HL-60/S4 treated with retinoic acid at 250 ng/mL for 4 days and 3 days (cell line): Measurements from ENCODE around the gene WNT3A.

Experiments used
- in situ Hi-C: fragments of 300-500 bp; cut with MboI; formaldehyde crosslinking; loops from 2 replicates; pipeline ENCODE4 v1.7.0; 2022; ENCODE audit warnings: low sequenced_read_pairs

The WNT3A gene

GRCh38 chr1:228045871-228046270 lies 39.1 kb downstream of the WNT3A start:
- in situ Hi-C loops: no loop called here

DNA sequence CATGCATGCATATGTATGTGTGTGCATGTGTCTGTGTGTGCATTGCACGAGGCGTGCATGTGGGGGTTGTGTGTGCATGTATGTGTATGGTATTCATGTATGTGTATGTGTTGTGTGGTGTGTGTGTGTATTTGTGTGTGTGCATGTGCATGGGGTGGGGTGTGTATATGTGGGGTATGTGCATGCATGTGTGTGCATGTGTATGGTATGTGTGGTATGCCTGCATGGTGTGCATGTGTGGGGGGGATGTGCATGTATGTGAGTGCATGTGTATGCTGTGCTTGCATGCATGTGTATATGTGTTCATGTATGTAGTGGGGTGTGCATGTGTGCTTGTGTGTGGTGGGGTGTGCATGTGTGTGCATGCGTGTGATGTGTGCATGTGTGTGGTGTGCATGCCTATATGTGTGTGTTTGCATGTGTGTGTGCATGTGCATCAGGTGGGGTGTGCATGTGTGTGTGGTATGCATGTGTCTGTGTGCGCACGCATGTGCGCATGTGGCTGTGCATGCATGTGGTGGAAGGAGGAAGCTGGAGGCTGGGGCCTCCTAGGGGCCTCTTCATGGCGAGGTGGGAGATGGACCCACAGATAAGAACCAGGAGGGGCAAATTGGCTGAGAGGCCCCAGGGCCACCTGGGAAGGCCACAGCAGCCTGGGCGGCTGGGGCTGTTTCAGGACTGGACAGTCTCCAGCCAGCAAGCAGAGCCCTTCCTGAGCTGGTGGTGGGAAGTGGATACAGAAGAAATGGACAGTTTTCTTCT lies 39.8 kb downstream of the WNT3A start:
- in situ Hi-C loops: no loop called here

DNA sequence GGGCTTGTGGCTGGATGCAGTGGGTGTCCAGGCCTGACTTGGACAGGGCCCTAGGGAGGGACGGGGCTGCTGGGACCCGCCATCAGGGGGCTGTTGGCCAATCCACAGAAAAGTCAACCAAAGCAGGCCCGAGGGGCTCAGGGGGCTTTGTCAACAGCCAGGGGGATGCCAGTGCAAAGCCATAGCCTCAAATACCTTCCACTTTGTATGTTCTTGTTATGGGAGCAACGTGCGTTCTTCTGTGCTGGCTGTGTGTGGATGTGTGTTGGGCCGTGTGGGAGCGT lies 40.3 kb downstream of the WNT3A start:
- in situ Hi-C loops: no loop called here

DNA sequence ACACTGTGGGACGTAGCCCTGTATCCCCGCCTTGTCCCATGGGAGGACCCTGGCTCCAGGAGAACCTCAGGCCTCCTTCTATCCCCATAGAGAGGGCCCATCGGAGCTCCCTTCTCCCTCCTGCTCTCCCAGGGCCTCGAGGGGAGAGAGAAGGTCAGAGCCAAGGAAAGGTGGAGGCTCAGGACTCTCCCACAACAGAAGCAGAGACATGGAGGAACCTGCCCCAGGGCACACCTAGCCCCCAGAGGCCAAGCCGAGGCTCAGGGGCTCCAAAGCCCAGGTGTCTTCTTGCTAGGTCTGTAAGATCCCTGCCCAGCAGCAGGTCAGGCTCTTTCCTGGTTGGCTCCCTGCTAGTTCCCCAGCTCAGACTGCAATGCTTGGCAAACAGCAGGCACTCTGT lies 41.3 kb downstream of the WNT3A start:
- in situ Hi-C loops: no loop called here

GRCh38 chr1:228048659-228049298 lies 42.0 kb downstream of the WNT3A start:
- in situ Hi-C loops: no loop called here

DNA sequence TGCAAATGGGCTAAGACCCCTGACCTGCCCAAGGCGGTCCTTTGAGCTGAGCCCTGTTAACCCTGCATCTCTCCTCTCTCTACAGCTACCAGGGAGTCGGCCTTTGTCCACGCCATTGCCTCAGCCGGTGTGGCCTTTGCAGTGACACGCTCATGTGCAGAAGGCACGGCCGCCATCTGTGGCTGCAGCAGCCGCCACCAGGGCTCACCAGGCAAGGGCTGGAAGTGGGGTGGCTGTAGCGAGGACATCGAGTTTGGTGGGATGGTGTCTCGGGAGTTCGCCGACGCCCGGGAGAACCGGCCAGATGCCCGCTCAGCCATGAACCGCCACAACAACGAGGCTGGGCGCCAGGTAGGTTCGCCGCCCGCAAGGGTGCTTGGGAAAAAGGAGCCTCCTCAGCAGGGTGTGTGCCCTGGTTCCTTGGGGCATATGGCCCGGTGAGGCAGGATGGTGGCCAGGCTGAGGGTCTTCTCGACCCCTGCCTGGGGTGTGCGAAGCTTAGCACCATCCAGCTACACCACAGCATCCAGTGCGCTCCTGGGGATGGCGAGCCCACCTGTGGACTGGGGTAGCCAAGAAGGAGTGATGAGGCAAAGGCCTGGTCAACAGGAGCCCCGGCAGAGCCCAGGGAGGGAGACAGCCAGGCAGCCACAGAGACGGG lies 43.9 kb downstream of the WNT3A start:
- in situ Hi-C loops: no loop called here

DNA sequence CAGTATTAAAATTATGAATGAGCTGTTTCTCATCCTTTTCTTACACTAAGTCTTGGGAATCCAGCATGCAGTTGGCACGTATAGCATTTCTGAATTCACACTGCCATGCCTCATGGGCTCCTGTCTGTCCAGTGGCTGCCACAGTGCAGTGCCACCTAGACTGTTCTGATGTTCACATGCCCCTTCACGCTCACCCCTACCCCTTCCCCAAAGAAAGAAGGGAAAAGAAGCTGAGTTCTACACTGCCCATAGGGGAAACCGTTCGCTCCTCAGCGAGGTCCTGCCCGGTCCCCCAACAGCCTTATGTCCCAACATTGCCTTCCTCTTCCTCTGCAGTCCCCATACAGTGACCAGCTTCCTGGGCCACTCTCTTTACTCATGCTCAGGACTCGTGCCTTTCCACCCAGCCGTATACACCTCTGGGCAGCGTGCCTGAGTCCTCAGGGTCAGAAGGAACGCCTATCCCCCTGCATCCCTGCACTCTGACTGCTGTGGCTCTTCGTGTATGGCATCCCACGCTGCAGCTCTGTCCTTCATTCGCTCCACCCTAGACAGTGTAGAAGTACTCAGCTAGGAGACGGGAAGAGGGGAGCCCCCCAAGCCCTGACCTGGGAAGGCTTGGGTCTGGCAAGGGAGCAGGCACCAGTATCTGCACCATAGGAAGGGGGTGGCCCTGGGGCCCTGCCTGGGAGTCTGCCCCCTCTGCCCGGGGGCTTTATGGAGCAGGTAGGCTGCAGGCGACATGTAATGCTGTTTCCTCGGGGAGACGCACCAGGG lies 51.6 kb downstream of the WNT3A start:
- in situ Hi-C loops: no loop called here

DNA sequence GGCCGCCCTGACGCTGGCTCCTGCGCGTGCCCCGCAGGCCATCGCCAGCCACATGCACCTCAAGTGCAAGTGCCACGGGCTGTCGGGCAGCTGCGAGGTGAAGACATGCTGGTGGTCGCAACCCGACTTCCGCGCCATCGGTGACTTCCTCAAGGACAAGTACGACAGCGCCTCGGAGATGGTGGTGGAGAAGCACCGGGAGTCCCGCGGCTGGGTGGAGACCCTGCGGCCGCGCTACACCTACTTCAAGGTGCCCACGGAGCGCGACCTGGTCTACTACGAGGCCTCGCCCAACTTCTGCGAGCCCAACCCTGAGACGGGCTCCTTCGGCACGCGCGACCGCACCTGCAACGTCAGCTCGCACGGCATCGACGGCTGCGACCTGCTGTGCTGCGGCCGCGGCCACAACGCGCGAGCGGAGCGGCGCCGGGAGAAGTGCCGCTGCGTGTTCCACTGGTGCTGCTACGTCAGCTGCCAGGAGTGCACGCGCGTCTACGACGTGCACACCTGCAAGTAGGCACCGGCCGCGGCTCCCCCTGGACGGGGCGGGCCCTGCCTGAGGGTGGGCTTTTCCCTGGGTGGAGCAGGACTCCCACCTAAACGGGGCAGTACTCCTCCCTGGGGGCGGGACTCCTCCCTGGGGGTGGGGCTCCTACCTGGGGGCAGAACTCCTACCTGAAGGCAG lies 52.3 kb downstream of the WNT3A start:
- in situ Hi-C loops: no loop called here

GRCh38 chr1:228059634-228060457 lies 53.0 kb downstream of the WNT3A start:
- in situ Hi-C loops: no loop called here

DNA sequence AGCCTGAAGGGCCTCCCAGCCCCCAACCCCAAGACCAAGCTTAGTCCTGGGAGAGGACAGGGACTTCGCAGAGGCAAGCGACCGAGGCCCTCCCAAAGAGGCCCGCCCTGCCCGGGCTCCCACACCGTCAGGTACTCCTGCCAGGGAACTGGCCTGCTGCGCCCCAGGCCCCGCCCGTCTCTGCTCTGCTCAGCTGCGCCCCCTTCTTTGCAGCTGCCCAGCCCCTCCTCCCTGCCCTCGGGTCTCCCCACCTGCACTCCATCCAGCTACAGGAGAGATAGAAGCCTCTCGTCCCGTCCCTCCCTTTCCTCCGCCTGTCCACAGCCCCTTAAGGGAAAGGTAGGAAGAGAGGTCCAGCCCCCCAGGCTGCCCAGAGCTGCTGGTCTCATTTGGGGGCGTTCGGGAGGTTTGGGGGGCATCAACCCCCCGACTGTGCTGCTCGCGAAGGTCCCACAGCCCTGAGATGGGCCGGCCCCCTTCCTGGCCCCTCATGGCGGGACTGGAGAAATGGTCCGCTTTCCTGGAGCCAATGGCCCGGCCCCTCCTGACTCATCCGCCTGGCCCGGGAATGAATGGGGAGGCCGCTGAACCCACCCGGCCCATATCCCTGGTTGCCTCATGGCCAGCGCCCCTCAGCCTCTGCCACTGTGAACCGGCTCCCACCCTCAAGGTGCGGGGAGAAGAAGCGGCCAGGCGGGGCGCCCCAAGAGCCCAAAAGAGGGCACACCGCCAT lies 53.8 kb downstream of the WNT3A start:
- in situ Hi-C loops: no loop called here

GRCh38 chr1:228061411-228062084 lies 54.8 kb downstream of the WNT3A start:
- in situ Hi-C loops: no loop called here

DNA sequence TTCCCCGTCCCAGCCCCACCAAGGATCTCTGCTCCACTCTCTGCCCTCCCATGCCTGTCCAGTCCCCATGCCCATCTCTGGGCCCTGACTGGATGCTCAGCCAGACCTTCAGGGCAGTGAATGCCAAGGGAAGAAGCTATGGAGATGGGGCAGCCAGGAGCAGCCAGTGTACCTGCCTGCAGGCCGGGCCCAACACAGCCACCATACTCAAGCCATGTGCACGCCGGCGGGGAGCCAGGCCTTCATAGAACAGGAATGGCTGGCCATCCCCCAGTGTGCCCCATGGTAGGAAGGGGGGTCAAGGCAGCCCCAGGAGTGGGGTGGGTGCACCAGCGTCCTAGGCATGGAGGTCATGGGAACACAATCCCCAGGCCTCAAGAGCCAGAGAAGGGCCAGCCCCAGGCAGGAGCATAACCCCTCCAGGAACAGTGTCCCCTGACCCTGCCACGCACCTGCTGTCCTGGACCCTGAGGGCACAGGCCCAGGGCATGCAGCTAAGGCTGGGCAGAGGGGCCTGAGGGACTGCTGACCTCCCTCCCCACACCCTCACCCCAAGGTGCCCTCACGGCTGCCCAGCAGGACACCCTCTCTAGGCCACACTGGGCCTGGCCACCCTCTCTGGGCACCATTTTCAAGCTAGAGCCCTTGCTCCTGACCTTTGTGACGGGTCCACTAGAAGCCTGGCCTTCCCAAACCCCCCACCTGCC lies 55.4 kb downstream of the WNT3A start:
- in situ Hi-C loops: no loop called here

DNA sequence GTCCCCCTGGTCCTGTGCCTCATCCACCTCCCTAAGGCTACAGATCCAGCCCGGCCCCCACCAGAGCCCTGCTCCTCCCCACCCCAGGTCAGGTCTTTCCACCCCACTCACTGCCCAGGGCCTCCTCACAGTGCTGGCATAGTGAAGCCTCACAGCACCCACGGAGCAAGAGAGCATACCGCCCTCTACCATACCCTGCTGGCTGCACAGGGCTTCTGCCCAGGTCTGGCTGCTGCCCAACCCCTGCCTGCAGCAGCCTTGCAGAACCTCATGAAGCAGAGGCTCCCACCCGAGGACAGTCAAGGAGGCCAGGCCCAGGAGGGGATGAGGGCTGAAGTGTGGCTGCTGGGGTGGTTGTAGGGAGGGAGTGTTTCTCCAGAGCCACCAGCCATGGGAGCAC lies 56.0 kb downstream of the WNT3A start:
- in situ Hi-C loops: no loop called here

- in situ Hi-C loops: no loop called here
Observed at GRCh38 chr1:228063251-228064191, 56.7 kb downstream of the WNT3A start.

DNA sequence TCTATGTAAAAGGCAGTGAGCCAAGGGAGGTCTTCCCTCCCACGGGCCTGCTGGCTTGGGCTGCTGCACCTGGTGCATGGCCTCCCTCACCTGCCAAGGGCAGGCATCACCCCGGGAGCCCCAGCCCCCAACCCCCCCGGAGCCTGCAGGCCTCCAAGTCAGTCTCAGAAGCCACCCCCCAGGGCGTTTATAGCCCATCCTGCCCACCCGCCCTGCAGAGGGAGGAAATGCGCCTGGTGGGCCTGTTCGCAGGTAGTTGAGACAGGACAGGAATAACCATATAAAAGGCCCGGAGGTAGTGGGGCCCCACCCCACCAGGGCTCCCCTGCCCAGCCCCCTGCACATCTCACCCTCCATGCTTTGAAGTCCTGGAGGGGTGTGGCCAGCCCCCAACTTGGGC lies 57.5 kb downstream of the WNT3A start:
- in situ Hi-C loops: no loop called here

DNA sequence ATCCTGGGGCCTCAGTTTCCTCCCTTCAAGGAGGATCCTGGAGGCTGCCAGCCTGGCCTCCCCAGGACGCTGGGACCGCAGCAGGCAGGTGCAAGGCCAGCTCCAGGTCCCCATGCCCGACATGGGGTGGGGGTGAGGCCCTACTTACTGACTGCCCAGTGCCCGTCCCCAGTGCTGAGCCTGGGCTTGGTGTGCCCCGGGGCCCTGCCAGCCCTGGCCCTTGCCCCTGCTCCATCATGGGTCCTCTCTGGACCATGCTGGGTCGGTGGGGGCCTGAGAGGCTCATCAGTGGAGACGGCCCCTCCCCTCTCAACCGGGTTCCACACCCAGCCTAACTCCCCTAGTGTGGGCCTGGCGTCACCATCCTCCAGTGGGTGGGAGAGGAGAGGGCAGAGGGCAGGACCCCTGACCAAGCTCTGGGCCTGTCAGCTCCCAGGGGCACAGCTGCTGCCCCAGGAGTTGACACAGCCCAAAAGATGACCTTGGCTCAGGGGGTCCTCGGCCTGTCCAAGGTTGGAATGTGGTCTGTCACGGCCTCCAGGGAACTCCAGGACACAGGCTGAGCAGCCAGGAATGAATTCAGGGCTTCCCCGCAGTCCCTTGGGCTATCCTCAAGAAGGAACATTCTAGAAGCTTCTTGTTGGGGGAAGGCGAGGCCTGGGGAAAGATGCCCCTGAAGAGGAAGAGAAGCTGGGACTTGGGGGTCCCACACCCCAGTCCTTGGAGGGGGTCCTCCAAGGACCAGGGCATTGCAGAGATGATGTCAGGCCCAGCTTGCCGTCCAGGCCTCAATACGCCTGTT lies 58.1 kb downstream of the WNT3A start:
- in situ Hi-C loops: no loop called here
